ENCODE results near the gene CRADD. TPM values are rescaled to one million over a fixed set of nuclear protein-coding genes. Genes with fewer than 3 reads are reported as not detected.

The CRADD gene
- polyA plus RNA-seq, 1 of the 3 experiments (the other 2 are of a cell fraction), result 13.6 TPM

DNA sequence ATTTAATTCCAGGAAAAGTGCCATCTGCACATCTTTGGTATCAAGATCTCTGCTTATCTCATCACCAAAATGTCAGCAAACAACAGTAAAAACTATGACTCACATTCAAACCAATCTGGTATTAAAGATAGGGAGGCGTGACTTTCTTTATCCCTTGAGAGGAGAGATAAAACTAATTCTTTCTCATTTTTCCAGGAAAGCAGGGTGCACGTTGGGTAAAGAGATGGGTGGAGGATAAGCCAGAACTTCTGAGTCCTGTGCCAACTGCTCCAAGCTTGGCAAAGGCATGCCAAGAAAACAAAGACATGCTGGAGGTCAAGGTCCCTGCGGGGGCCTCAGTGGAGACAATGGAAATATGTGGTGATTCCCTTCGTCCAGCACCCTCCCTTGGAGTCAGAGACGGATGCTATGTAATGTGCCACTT, 245.4 kb downstream of the CRADD start:
- 58% methylated on average over 5 of the region's 5 CpGs for WGBS (ENCODE audit: low lambda C conversion rate)
- no peak overlapping the region for H3K9ac ChIP-seq
- no peak for DNase-seq
- no peaks in the 10 kb centered on the region for H3K27me3 ChIP-seq (ENCODE audit: insufficient read depth)
- H3K4me1 ChIP-seq (ENCODE audit: control insufficient read depth in 1 of 2, insufficient read depth in 2 of 2, low read depth in 1 of 2, low read length in 1 of 2), result 0 out of 4 replicates have a peak, but pooled peaks cover 0 to 10% of the 10 kb centered on the region in 2 experiments
- no peak overlapping the region for H3K4me3 ChIP-seq (ENCODE audit: low read depth in 2 of 2, low read length in 1 of 2)
- no peak overlapping the region for H3K27ac ChIP-seq (ENCODE audit: low read depth in 2 of 2, low read length in 1 of 2)
- ChIA-PET CTCF (no interaction called here), POLR2A (no interaction called here)
- TF ChIP-seq RAD21 (IDR thresholded peaks at IDR 0.05; ENCODE audit: low read length), result no peak
- TF ChIP-seq MXI1 (IDR thresholded peaks at IDR 0.05; ENCODE audit: low read depth, low read length), result no peak
- TF ChIP-seq RCOR1 (IDR thresholded peaks at IDR 0.05; ENCODE audit: low read length), result no peak
- no peak for TF ChIP-seq NFIC (IDR thresholded peaks at IDR 0.05; ENCODE audit: borderline replicate concordance)
- TF ChIP-seq, protein P1, sequence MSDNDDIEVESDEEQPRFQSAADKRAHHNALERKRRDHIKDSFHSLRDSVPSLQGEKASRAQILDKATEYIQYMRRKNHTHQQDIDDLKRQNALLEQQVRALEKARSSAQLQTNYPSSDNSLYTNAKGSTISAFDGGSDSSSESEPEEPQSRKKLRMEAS (IDR thresholded peaks at IDR 0.05; ENCODE audit: low read depth), result no peak
- no peak for TF ChIP-seq TAF1 (IDR thresholded peaks at IDR 0.05; ENCODE audit: borderline replicate concordance, low read depth, low read length)
- TF ChIP-seq SMC3 (IDR thresholded peaks at IDR 0.05; ENCODE audit: low read depth, low read length), result no peak
- no peak for TF ChIP-seq GATA2 (CRISPR knock-in tag; IDR thresholded peaks at IDR 0.05)
- TF ChIP-seq, protein P2, sequence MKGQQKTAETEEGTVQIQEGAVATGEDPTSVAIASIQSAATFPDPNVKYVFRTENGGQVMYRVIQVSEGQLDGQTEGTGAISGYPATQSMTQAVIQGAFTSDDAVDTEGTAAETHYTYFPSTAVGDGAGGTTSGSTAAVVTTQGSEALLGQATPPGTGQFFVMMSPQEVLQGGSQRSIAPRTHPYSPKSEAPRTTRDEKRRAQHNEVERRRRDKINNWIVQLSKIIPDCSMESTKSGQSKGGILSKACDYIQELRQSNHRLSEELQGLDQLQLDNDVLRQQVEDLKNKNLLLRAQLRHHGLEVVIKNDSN (IDR thresholded peaks at IDR 0.05; ENCODE audit: borderline replicate concordance, low read depth), result no peak
- TF ChIP-seq ELF1 (IDR thresholded peaks at IDR 0.05), result no peak
- no peak for TF ChIP-seq FOXJ3 (CRISPR knock-in tag; IDR thresholded peaks at IDR 0.05)
- TF ChIP-seq FOSL2 (IDR thresholded peaks at IDR 0.05; ENCODE audit: borderline replicate concordance, low read depth), result no peak
- no peak for TF ChIP-seq YY1 (IDR thresholded peaks at IDR 0.05; ENCODE audit: low read depth)
- TF ChIP-seq SIN3A (IDR thresholded peaks at IDR 0.05; ENCODE audit: borderline replicate concordance, low read depth, low read length), result no peak
- no peak for TF ChIP-seq TEAD4 (IDR thresholded peaks at IDR 0.05; ENCODE audit: borderline replicate concordance, insufficient read depth)
- TF ChIP-seq, protein P3, sequence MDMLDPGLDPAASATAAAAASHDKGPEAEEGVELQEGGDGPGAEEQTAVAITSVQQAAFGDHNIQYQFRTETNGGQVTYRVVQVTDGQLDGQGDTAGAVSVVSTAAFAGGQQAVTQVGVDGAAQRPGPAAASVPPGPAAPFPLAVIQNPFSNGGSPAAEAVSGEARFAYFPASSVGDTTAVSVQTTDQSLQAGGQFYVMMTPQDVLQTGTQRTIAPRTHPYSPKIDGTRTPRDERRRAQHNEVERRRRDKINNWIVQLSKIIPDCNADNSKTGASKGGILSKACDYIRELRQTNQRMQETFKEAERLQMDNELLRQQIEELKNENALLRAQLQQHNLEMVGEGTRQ (IDR thresholded peaks at IDR 0.05; ENCODE audit: borderline replicate concordance, low read depth, low read length), result no peak
- TF ChIP-seq NRF1 (IDR thresholded peaks at IDR 0.05; ENCODE audit: low read depth, low read length), result no peak
- H3K9me3 ChIP-seq, result no peaks in the 10 kb centered on the region; the same call in 1 of the 2 replicates
- no peaks in the 10 kb centered on the region for H3K79me2 ChIP-seq (ENCODE audit: insufficient read depth)
- no peak overlapping the region for H3K4me2 ChIP-seq
- no peaks in the 10 kb centered on the region for H3K36me3 ChIP-seq (replicated peaks in 1 of 2; ENCODE audit: control insufficient read depth in 1 of 2, insufficient read depth in 2 of 2, low read length in 1 of 2)
- H4K20me1 ChIP-seq (ENCODE audit: insufficient read depth), result no peaks in the 10 kb centered on the region
- H3F3A ChIP-seq (replicated peaks; ENCODE audit: insufficient read depth), result peaks cover 14% of the 10 kb centered on the region
- H3K9me2 ChIP-seq, result no peaks in the 10 kb centered on the region
- no peak overlapping the region for H2AFZ ChIP-seq (ENCODE audit: low read depth)

DNA sequence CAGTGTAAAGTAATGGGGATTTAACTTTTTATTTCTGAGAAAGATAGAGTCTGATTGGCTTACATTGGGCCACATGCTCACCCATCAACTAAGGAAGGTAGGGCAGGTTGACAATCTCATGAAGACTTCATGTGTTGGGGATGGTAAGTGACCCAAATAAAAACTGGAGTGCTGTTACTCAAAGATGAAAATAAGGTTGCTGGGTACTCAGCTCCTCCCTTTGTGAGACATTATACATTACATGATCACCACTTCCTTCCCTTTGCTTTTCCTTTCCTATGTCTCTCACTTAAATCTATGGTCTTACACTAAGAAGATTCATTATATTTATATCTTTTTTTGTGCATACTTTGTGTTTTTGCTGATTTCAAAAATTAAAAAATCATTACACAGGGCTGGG, 247.2 kb downstream of the CRADD start:
- POLR2A ChIA-PET, result no interaction called here
- Histone ChIP-seq H2AFZ (ENCODE audit: low read depth) (no peak overlapping the region), H3K9me2 (no peaks in the 10 kb centered on the region), H3K79me2 (ENCODE audit: insufficient read depth) (no peaks in the 10 kb centered on the region), H3K4me3 (ENCODE audit: low read depth in 2 of 2, low read length in 1 of 2) (no peak overlapping the region), H3K4me2 (no peak overlapping the region), H3K4me1 (ENCODE audit: control insufficient read depth in 1 of 2, insufficient read depth in 2 of 2, low read depth in 1 of 2, low read length in 1 of 2) (no peaks in the 10 kb centered on the region), H3K27ac (ENCODE audit: low read depth in 2 of 2, low read length in 1 of 2) (no peak overlapping the region), H3K27me3 (ENCODE audit: insufficient read depth) (no peaks in the 10 kb centered on the region), H3K36me3 (replicated peaks in 1 of 2; ENCODE audit: control insufficient read depth in 1 of 2, insufficient read depth in 2 of 2, low read length in 1 of 2) (no peaks in the 10 kb centered on the region), H3F3A (replicated peaks; ENCODE audit: insufficient read depth) (no peaks in the 10 kb centered on the region), H3K9ac (no peak overlapping the region), H4K20me1 (ENCODE audit: insufficient read depth) (no peaks in the 10 kb centered on the region), H3K9me3 (no peaks in the 10 kb centered on the region; the same call in 1 of the 2 replicates)
- CTCF ChIA-PET, result no interaction called here
- DNase-seq, result no peak
- TF ChIP-seq TCF12 (IDR thresholded peaks at IDR 0.05) (no peak), FOXJ3 (CRISPR knock-in tag; IDR thresholded peaks at IDR 0.05) (no peak), GABPA (IDR thresholded peaks at IDR 0.05; ENCODE audit: low read depth) (no peak), FOXM1 (IDR thresholded peaks at IDR 0.05; ENCODE audit: low read depth) (no peak), RCOR1 (IDR thresholded peaks at IDR 0.05; ENCODE audit: low read length) (no peak), RFX5 (IDR thresholded peaks at IDR 0.05; ENCODE audit: low read length) (no peak)
- TF ChIP-seq, protein P4, sequence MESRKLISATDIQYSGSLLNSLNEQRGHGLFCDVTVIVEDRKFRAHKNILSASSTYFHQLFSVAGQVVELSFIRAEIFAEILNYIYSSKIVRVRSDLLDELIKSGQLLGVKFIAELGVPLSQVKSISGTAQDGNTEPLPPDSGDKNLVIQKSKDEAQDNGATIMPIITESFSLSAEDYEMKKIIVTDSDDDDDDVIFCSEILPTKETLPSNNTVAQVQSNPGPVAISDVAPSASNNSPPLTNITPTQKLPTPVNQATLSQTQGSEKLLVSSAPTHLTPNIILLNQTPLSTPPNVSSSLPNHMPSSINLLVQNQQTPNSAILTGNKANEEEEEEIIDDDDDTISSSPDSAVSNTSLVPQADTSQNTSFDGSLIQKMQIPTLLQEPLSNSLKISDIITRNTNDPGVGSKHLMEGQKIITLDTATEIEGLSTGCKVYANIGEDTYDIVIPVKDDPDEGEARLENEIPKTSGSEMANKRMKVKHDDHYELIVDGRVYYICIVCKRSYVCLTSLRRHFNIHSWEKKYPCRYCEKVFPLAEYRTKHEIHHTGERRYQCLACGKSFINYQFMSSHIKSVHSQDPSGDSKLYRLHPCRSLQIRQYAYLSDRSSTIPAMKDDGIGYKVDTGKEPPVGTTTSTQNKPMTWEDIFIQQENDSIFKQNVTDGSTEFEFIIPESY (IDR thresholded peaks at IDR 0.05; ENCODE audit: borderline replicate concordance, low read depth), result no peak
